K562 (cell line): Measurements from ENCODE around the gene FKBP15. TPM values are rescaled to one million over a fixed set of nuclear protein-coding genes. Genes with fewer than 3 reads are reported as not detected.

Source experiments
- ATAC-seq: fragments of 200-7000 bp; cut with Tn5 transposase; 3 replicates; pipeline ENCODE4 v1.9.1; 2020; ENCODE audit warnings: moderate library complexity
- BruUV-seq: library from RNA; stranded (reverse); fragments of 400-500 nt; replicated peaks from 2 replicates; lab custom pipeline; 2021; lab: Mats Ljungman, UMichigan
- CTCF ChIA-PET: fragments of 300-600 bp; formaldehyde crosslinking; extraction: SDS; loops from one replicate; lab custom pipeline; 2021; ENCODE audit warnings: low intra/inter-chr PET ratio; lab: Yijun Ruan, JAX
- POLR2A ChIA-PET: fragments of 300-600, 350-650 bp; sonication (Branson Sonifier 250); formaldehyde crosslinking; extraction: SDS; loops from one replicate; lab custom pipeline; 2021; ENCODE audit warnings: antibody characterized with exemption, inconsistent platforms; lab: Yijun Ruan, JAX
- DNase-seq, 4 experiments: peaks; one replicate each; pipeline versions ENCODE4 v3.0.0 to v3.0.0-alpha.2; 2011 to 2018; ENCODE audit warnings: low spot score in 3 of 4, mixed read lengths in 3 of 4; ENCODE audit errors: extremely low read depth in 1 of 4
- FAIRE-seq: peaks from 2 replicates; lab custom pipeline; 2011; peaks lifted over from hg19 to GRCh38; lab: Jason Lieb, UNC
- H2AFZ ChIP-seq: 2 replicates; pipeline ENCODE4 v1.6.0; 2011; ENCODE audit warnings: low read depth, low read length, control low read depth, inconsistent platforms
- H3K27ac ChIP-seq: fragments of 200-600 bp; 3 replicates; pipeline ENCODE4 v1.8.0; 2011; ENCODE audit warnings: low read depth, mild to moderate bottlenecking, control low read depth, inconsistent platforms, low read length, moderate library complexity, mixed read lengths; ENCODE audit errors: extremely low read depth
- H3K27me3 ChIP-seq, 2 experiments: fragments of 300-600 bp in 1 of 2; 2 replicates in 1 of 2; 3 replicates in 1 of 2; pipeline versions ENCODE4 v1.6.0 to v1.8.0; 2011; ENCODE audit warnings: inconsistent platforms in 2 of 2, low read length in 2 of 2, mild to moderate bottlenecking in 1 of 2, mixed read lengths in 1 of 2, moderate library complexity in 1 of 2; ENCODE audit not compliant: control insufficient read depth in 2 of 2, insufficient read depth in 2 of 2
- H3K36me3 ChIP-seq: fragments of 300-600 bp; 3 replicates; pipeline ENCODE4 v1.8.0; 2011; ENCODE audit warnings: mild to moderate bottlenecking, low read length, inconsistent platforms; ENCODE audit not compliant: control insufficient read depth, insufficient read depth
- H3K4me1 ChIP-seq, 2 experiments: fragments of 200-600 bp in 1 of 2; replicated peaks in 1 of 2; 2 replicates in 1 of 2; 3 replicates in 1 of 2; pipeline versions ENCODE4 v1.5.1 to v1.8.0; 2011; ENCODE audit warnings: inconsistent platforms in 2 of 2, low read length in 2 of 2, mild to moderate bottlenecking in 1 of 2, mixed read lengths in 1 of 2, moderate library complexity in 1 of 2; ENCODE audit not compliant: control insufficient read depth in 2 of 2, insufficient read depth in 2 of 2
- H3K4me2 ChIP-seq: 2 replicates; pipeline ENCODE4 v1.6.1; 2011; ENCODE audit warnings: low read length, control low read depth, inconsistent platforms, mixed read lengths; ENCODE audit not compliant: insufficient read depth
- H3K4me3 ChIP-seq: fragments of 200-600 bp; sonication (generic), shearing (Covaris generic); 2 replicates; pipeline ENCODE4 v1.5.1; 2016; ENCODE audit warnings: control low read depth, inconsistent platforms
- H3K79me2 ChIP-seq: fragments of 200-600 bp; 3 replicates; pipeline ENCODE4 v1.8.0; 2011; ENCODE audit warnings: low read length, inconsistent platforms; ENCODE audit not compliant: control insufficient read depth, insufficient read depth
- H3K9ac ChIP-seq, 2 experiments: 2 replicates each; pipeline versions ENCODE4 v1.6.0 to v1.6.1; 2011; ENCODE audit warnings: low read depth in 2 of 2, low read length in 2 of 2, control low read depth in 1 of 2, inconsistent platforms in 1 of 2, mild to moderate bottlenecking in 1 of 2, mixed read lengths in 1 of 2; ENCODE audit not compliant: insufficient read depth in 1 of 2
- H3K9me1 ChIP-seq: one replicate; pipeline ENCODE4 v1.6.0; 2011; ENCODE audit warnings: inconsistent platforms, mild to moderate bottlenecking, low read length, moderate library complexity; ENCODE audit not compliant: control insufficient read depth, insufficient read depth
- H3K9me3 ChIP-seq: replicated peaks from 2 replicates; pipeline ENCODE4 v1.5.1; 2011; ENCODE audit warnings: low read depth, low read length, inconsistent platforms; ENCODE audit not compliant: control insufficient read depth, insufficient read depth
- H4K20me1 ChIP-seq: replicated peaks from 2 replicates; pipeline ENCODE4 v1.6.1; 2011; ENCODE audit warnings: low read length, inconsistent platforms, mixed read lengths; ENCODE audit not compliant: control insufficient read depth, insufficient read depth
- ATF3 ChIP-seq, 2 experiments: fragments of 450-650 bp in 1 of 2; sonication (generic) in 1 of 2; formaldehyde crosslinking in 1 of 2; IDR thresholded peaks in 1 of 2; conservative IDR thresholded peaks in 1 of 2; 2 replicates each; pipeline versions ENCODE4 v1.6.1 to v1.8.1; 2016 to 2023; ENCODE audit warnings: mild to moderate bottlenecking in 2 of 2, moderate library complexity in 2 of 2, inconsistent platforms in 1 of 2, missing genetic modification reagents in 1 of 2
- ETV1 ChIP-seq: fragments of 450-650 bp; conservative IDR thresholded peaks from 2 replicates; pipeline ENCODE4 v1.6.1; 2016; ENCODE audit warnings: missing genetic modification characterization, control low read depth, low read depth, missing compliant biosample characterization
- NCOR1 ChIP-seq: fragments of 450-650 bp; IDR thresholded peaks from 2 replicates; pipeline ENCODE4 v1.6.1; 2016; ENCODE audit warnings: mild to moderate bottlenecking, moderate library complexity
- OTX1 ChIP-seq: fragments of 450-650 bp; formaldehyde crosslinking; IDR thresholded peaks from 2 replicates; pipeline ENCODE4 v1.4.0; 2022; ENCODE audit warnings: mild to moderate bottlenecking
- SMC3 ChIP-seq: conservative IDR thresholded peaks from 2 replicates; pipeline ENCODE4 v1.6.1; 2011; ENCODE audit warnings: low read depth, low read length, improper control_type of control experiment; ENCODE audit not compliant: insufficient read depth
- SP1 ChIP-seq: sonication (generic); formaldehyde crosslinking; IDR thresholded peaks from 2 replicates; pipeline ENCODE4 v1.8.1; 2022; ENCODE audit warnings: mild to moderate bottlenecking, missing genetic modification reagents
- ZNF124 ChIP-seq: sonication (generic); formaldehyde crosslinking; IDR thresholded peaks from 2 replicates; pipeline ENCODE4 v1.8.1; 2022; ENCODE audit warnings: missing genetic modification reagents
- WGBS: fragments of 100-300 bp; shearing (Covaris generic); methylation state at CpG from one replicate; pipeline ENCODE4 v1.1.6; 2016; ENCODE audit warnings: low coverage, mixed read lengths; ENCODE audit not compliant: insufficient coverage; ENCODE audit errors: missing lambda C conversion rate; 5-methylcytosine and 5-hydroxymethylcytosine counted together
- in situ Hi-C: fragments of 300-500 bp; cut with MboI; formaldehyde crosslinking; loops from 4 replicates; pipeline ENCODE4 v1.15.0; 2018; ENCODE audit warnings: inconsistent platforms, mixed read lengths
- intact Hi-C: fragments of 100-400 bp; cut with micrococcal nuclease; formaldehyde crosslinking; loops from 2 replicates; pipeline ENCODE4 v1.14.2; 2022
- polyA plus RNA-seq, 8 experiments: library from polyadenylated mRNA; depleted of rRNA in 4 of 8; stranded (reverse) in 5 of 8; unstranded in 3 of 8; fragments of >200 nt; fragmentation: Nextera tagmentation in 2 of 8; fragmentation: Illumina TruSeq in 1 of 8; extraction: Ambion mirVana in 2 of 8; extraction: Trizol in 1 of 8; gene quantifications; 2 replicates each; pipeline versions ENCODE4 v1.2.1 to v1.2.3, GENCODE V29; 2011 to 2014; ENCODE audit warnings: inconsistent platforms in 1 of 8, missing spikeins in 1 of 8
- total RNA-seq, 7 experiments: library from RNA; depleted of rRNA in 6 of 7; stranded (reverse); fragments of >200 nt in 6 of 7; fragmentation: Illumina TruSeq in 2 of 7; extraction: Trizol in 2 of 7; gene quantifications; 2 replicates each; pipeline versions ENCODE4 v1.2.1 to v1.2.3, GENCODE V29; 2011 to 2021; ENCODE audit warnings: low replicate concordance in 1 of 7
- TF ChIP-seq, protein P1 (sequence below): fragments of 250-450 bp; sonication (Bioruptor Pico); IDR thresholded peaks from 2 replicates; pipeline ENCODE4 v1.4.0; 2020; ENCODE audit warnings: mild to moderate bottlenecking
- TF ChIP-seq, protein P2 (sequence below): sonication (generic); formaldehyde crosslinking; IDR thresholded peaks from 2 replicates; pipeline ENCODE4 v1.9.0; 2022; ENCODE audit warnings: mild to moderate bottlenecking, missing genetic modification reagents
- TF ChIP-seq, protein P3 (sequence below), 2 experiments: fragments of 450-650 bp; formaldehyde crosslinking in 1 of 2; IDR thresholded peaks; 2 replicates each; pipeline versions ENCODE4 v1.4.0 to v1.6.1; 2014 to 2020; ENCODE audit warnings: mild to moderate bottlenecking in 2 of 2, borderline replicate concordance in 1 of 2, low read depth in 1 of 2

FKBP15 gene
- total and polyA plus RNA-seq, 9 of the 15 experiments (the other 6 are each of a cell fraction or from before 2014, with no cell fraction given) = 8.7 to 38.0 (median 18.9) TPM

DNA sequence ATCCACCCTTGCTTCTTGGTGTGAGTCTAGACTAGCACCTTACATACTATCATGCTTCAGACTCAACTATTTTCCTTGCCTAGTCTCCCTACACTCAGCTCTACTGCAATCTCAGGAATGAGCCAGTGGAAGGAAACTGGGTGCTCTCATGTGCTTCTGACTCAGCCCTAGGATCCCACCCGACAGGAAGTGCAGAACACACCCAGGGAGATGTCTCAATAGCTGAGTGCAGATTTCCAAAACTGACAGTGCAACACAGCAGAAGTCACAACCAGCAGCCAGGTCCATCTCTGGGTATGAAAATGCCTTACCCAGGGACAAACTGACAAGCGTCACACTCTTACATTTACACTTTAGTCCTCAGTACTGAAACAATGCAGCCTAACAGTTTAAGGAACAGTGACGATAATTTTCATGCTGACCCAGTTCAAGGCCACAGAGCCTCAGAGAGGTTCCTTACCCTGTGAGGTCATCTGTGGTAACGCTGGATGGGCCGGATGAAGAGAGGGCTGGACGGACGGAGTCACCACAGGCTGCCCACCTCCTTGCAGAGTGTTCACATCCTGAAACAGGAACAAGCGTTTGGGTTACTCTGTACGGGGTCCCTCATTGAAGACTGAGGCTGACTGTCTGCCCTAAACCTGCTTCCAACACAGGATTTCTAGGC is 33.0 kb downstream of the FKBP15 start:
- H4K20me1 ChIP-seq = no peaks in the 10 kb centered on the region
- in situ Hi-C loops (no loop called here), intact Hi-C loops (no loop called here)
- H3K79me2 ChIP-seq = no peaks in the 10 kb centered on the region
- no peaks in the 10 kb centered on the region for H3K9me1 ChIP-seq
- BruUV-seq = no TSS peak
- H3K4me3 ChIP-seq = no peak overlapping the region
- H3K27ac ChIP-seq = no peak overlapping the region
- no peak for DNase-seq
- no peak for FAIRE-seq
- H3K4me2 ChIP-seq = no peak overlapping the region
- H3K9me3 ChIP-seq = no peaks in the 10 kb centered on the region
- CTCF ChIA-PET = no interaction called here
- no peak for ATAC-seq
- peaks cover 90% of the 10 kb centered on the region for H3K36me3 ChIP-seq
- H2AFZ ChIP-seq = no peak overlapping the region
- no peak overlapping the region for H3K9ac ChIP-seq
- no peaks in the 10 kb centered on the region for H3K27me3 ChIP-seq
- POLR2A ChIA-PET = interaction anchor here (0.6 kb wide), 1 partner anchor 1383 kb away, joined by 5 read pairs; no protein-coding TSS in a partner anchor
- H3K4me1 ChIP-seq = no peaks in the 10 kb centered on the region
- WGBS = 89% methylated on average over 9 of the region's 9 CpGs
- TF ChIP-seq NCOR1 (no peak), SMC3 (no peak), ETV1 (tag) (peak; percentile 41; the same call in 1 of the 2 replicates), SP1 (no peak), ZNF124 (CRISPR knock-in tag) (no peak), ATF3 (IDR thresholded peaks at IDR 0.05) (peak; percentile 35; the same call in 1 of the 2 replicates), ATF3 (CRISPR knock-in tag; conservative IDR thresholded peaks at IDR 0.05) (no peak), OTX1 (CRISPR knock-in tag) (no peak)
- TF ChIP-seq, protein P1, sequence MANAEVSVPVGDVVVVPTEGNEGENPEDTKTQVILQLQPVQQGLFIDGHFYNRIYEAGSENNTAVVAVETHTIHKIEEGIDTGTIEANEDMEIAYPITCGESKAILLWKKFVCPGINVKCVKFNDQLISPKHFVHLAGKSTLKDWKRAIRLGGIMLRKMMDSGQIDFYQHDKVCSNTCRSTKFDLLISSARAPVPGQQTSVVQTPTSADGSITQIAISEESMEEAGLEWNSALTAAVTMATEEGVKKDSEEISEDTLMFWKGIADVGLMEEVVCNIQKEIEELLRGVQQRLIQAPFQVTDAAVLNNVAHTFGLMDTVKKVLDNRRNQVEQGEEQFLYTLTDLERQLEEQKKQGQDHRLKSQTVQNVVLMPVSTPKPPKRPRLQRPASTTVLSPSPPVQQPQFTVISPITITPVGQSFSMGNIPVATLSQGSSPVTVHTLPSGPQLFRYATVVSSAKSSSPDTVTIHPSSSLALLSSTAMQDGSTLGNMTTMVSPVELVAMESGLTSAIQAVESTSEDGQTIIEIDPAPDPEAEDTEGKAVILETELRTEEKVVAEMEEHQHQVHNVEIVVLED (CRISPR knock-in tag) = no peak
- TF ChIP-seq, protein P2, sequence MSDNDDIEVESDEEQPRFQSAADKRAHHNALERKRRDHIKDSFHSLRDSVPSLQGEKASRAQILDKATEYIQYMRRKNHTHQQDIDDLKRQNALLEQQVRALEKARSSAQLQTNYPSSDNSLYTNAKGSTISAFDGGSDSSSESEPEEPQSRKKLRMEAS (CRISPR knock-in tag) = no peak
- TF ChIP-seq, protein P3, sequence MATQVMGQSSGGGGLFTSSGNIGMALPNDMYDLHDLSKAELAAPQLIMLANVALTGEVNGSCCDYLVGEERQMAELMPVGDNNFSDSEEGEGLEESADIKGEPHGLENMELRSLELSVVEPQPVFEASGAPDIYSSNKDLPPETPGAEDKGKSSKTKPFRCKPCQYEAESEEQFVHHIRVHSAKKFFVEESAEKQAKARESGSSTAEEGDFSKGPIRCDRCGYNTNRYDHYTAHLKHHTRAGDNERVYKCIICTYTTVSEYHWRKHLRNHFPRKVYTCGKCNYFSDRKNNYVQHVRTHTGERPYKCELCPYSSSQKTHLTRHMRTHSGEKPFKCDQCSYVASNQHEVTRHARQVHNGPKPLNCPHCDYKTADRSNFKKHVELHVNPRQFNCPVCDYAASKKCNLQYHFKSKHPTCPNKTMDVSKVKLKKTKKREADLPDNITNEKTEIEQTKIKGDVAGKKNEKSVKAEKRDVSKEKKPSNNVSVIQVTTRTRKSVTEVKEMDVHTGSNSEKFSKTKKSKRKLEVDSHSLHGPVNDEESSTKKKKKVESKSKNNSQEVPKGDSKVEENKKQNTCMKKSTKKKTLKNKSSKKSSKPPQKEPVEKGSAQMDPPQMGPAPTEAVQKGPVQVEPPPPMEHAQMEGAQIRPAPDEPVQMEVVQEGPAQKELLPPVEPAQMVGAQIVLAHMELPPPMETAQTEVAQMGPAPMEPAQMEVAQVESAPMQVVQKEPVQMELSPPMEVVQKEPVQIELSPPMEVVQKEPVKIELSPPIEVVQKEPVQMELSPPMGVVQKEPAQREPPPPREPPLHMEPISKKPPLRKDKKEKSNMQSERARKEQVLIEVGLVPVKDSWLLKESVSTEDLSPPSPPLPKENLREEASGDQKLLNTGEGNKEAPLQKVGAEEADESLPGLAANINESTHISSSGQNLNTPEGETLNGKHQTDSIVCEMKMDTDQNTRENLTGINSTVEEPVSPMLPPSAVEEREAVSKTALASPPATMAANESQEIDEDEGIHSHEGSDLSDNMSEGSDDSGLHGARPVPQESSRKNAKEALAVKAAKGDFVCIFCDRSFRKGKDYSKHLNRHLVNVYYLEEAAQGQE (IDR thresholded peaks at IDR 0.05; ENCODE audit: borderline replicate concordance) = no peak
- TF ChIP-seq, protein P3 (CRISPR knock-in tag; IDR thresholded peaks at IDR 0.05; ENCODE audit: low read depth) = no peak
